SK-N-SH treated with all-trans-retinoic acid at 6 μM for 48 hours (cell line): ENCODE data around the gene FUOM.

Experiments used
- ATAC-seq: fragments of 200-7000 bp; cut with Tn5 transposase; 3 replicates; pipeline ENCODE4 v1.9.1; 2020; ENCODE audit warnings: mild to moderate bottlenecking, moderate library complexity
- ARNTL ChIP-seq: fragments of 450-650 bp; formaldehyde crosslinking; IDR thresholded peaks from 2 replicates; pipeline ENCODE4 v1.5.0; 2020; ENCODE audit warnings: low read depth, mild to moderate bottlenecking, moderate library complexity, borderline replicate concordance
- BACH2 ChIP-seq: fragments of 250-450 bp; sonication (Bioruptor Pico); IDR thresholded peaks from 2 replicates; pipeline ENCODE4 v1.9.0; 2021; ENCODE audit warnings: mild to moderate bottlenecking, borderline replicate concordance
- CSDC2 ChIP-seq: fragments of 250-450 bp; sonication (Bioruptor Pico); IDR thresholded peaks from 2 replicates; pipeline ENCODE4 v1.5.0; 2020; ENCODE audit warnings: mild to moderate bottlenecking, moderate library complexity
- CSRNP3 ChIP-seq: fragments of 250-450 bp; sonication (Bioruptor Pico); IDR thresholded peaks from 2 replicates; pipeline ENCODE4 v1.5.1; 2021; ENCODE audit warnings: mild to moderate bottlenecking, moderate library complexity
- ESRRG ChIP-seq: fragments of 250-450 bp; sonication (Bioruptor Pico); IDR thresholded peaks from 2 replicates; pipeline ENCODE4 v1.6.1; 2021; ENCODE audit warnings: mild to moderate bottlenecking
- GLIS3 ChIP-seq: fragments of 250-450 bp; sonication (Bioruptor Pico); IDR thresholded peaks from 2 replicates; pipeline ENCODE4 v1.5.0; 2020; ENCODE audit warnings: mild to moderate bottlenecking, moderate library complexity
- ISL1 ChIP-seq: fragments of 250-450 bp; sonication (Bioruptor Pico); IDR thresholded peaks from 2 replicates; pipeline ENCODE4 v2.1.2; 2022; ENCODE audit warnings: mild to moderate bottlenecking, moderate library complexity
- OSR1 ChIP-seq: fragments of 250-450 bp; sonication (Bioruptor Pico); IDR thresholded peaks from 2 replicates; pipeline ENCODE4 v1.8.0; 2022; ENCODE audit warnings: moderate library complexity, mild to moderate bottlenecking, inconsistent platforms
- PATZ1 ChIP-seq: fragments of 250-450 bp; sonication (Bioruptor Pico); IDR thresholded peaks from 2 replicates; pipeline ENCODE4 v1.8.0; 2020; ENCODE audit warnings: mild to moderate bottlenecking, moderate library complexity, borderline replicate concordance
- POU6F1 ChIP-seq: fragments of 250-450 bp; sonication (Bioruptor Pico); IDR thresholded peaks from 2 replicates; pipeline ENCODE4 v1.8.0; 2021; ENCODE audit warnings: low read depth, mild to moderate bottlenecking, moderate library complexity, borderline replicate concordance
- PPARA ChIP-seq: fragments of 250-450 bp; sonication (Bioruptor Pico); IDR thresholded peaks from 2 replicates; pipeline ENCODE4 v1.5.0; 2020; ENCODE audit warnings: mild to moderate bottlenecking, borderline replicate concordance
- SNAI2 ChIP-seq: fragments of 250-450 bp; sonication (Bioruptor Pico); IDR thresholded peaks from 2 replicates; pipeline ENCODE4 v1.5.0; 2020; ENCODE audit warnings: mild to moderate bottlenecking, moderate library complexity
- TCF4 ChIP-seq: fragments of 250-450 bp; sonication (Bioruptor Pico); IDR thresholded peaks from 2 replicates; pipeline ENCODE4 v1.8.0; 2021; ENCODE audit warnings: mild to moderate bottlenecking, moderate library complexity, borderline replicate concordance
- TOX ChIP-seq: fragments of 250-450 bp; sonication (Bioruptor Pico); IDR thresholded peaks from 2 replicates; pipeline ENCODE4 v1.8.0; 2021; ENCODE audit warnings: mild to moderate bottlenecking, moderate library complexity, borderline replicate concordance
- ZC3H10 ChIP-seq: fragments of 250-450 bp; sonication (Bioruptor Pico); IDR thresholded peaks from 2 replicates; pipeline ENCODE4 v1.5.1; 2021; ENCODE audit warnings: mild to moderate bottlenecking, moderate library complexity
- ZFP30 ChIP-seq: fragments of 450-650 bp; formaldehyde crosslinking; IDR thresholded peaks from 2 replicates; pipeline ENCODE4 v1.5.0; 2022; ENCODE audit warnings: mild to moderate bottlenecking, moderate library complexity
- ZNF565 ChIP-seq: fragments of 450-650 bp; formaldehyde crosslinking; conservative IDR thresholded peaks from 2 replicates; pipeline ENCODE4 v1.5.0; 2020; ENCODE audit warnings: low read depth, mild to moderate bottlenecking, moderate library complexity
- ZNF70 ChIP-seq: fragments of 450-650 bp; formaldehyde crosslinking; IDR thresholded peaks from 2 replicates; pipeline ENCODE4 v1.5.0; 2020; ENCODE audit warnings: mild to moderate bottlenecking, moderate library complexity
- ZNF8 ChIP-seq: fragments of 450-650 bp; formaldehyde crosslinking; IDR thresholded peaks from 2 replicates; pipeline ENCODE4 v1.5.0; 2020; ENCODE audit warnings: mild to moderate bottlenecking, moderate library complexity
- TF ChIP-seq, protein P1 (sequence below): fragments of 250-450 bp; sonication (Bioruptor Pico); IDR thresholded peaks from 2 replicates; pipeline ENCODE4 v1.5.1; 2020; ENCODE audit warnings: low read depth, mild to moderate bottlenecking, moderate library complexity
- TF ChIP-seq, protein P2 (sequence below): fragments of 250-450 bp; sonication (Bioruptor Pico); IDR thresholded peaks from 2 replicates; pipeline ENCODE4 v1.5.0; 2020; ENCODE audit warnings: mild to moderate bottlenecking, moderate library complexity

Gene FUOM

GRCh38 chr10:133346413-133346812 is 11.4 kb downstream of the FUOM start:
- ATAC-seq = no peak

DNA sequence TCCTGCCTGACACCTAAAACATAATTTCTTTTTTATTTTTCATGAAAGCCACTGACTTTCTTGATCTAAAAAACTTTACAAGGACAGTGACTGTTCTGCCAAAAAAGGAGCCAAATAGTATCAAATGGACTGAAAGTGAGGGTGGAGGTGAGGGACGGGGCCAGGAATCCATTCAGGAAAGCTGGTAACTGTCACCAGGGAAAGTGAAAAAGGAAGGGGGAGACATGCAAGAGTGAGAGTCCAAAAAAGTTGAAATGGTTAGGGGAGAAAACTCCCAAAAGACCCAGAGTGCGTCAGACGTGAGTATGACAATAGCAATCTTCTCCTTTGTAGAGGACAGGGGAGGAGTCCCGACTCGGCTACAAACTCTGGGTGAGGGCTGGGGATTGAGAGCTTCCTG is 13.6 kb downstream of the FUOM start:
- ATAC-seq = no peak
- TF ChIP-seq CSRNP3 (CRISPR knock-in tag) (no peak), ZNF8 (no peak), PPARA (CRISPR knock-in tag) (no peak), POU6F1 (CRISPR knock-in tag) (no peak), GLIS3 (CRISPR knock-in tag) (no peak), ZFP30 (CRISPR knock-in tag) (no peak), CSDC2 (no peak), PATZ1 (CRISPR knock-in tag) (no peak), ISL1 (CRISPR knock-in tag) (no peak)
- TF ChIP-seq, protein P1, sequence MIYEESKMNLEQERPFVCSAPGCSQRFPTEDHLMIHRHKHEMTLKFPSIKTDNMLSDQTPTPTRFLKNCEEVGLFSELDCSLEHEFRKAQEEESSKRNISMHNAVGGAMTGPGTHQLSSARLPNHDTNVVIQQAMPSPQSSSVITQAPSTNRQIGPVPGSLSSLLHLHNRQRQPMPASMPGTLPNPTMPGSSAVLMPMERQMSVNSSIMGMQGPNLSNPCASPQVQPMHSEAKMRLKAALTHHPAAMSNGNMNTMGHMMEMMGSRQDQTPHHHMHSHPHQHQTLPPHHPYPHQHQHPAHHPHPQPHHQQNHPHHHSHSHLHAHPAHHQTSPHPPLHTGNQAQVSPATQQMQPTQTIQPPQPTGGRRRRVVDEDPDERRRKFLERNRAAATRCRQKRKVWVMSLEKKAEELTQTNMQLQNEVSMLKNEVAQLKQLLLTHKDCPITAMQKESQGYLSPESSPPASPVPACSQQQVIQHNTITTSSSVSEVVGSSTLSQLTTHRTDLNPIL = no peak

More at GRCh38 chr10:133346413-133346812, 11.4 kb downstream of the FUOM start:
- TF ChIP-seq SNAI2 (CRISPR knock-in tag) = no peak
- TF ChIP-seq ZC3H10 (CRISPR knock-in tag) = no peak
- no peak for TF ChIP-seq ZNF70 (CRISPR knock-in tag)
- no peak for TF ChIP-seq CSRNP3 (CRISPR knock-in tag)
- TF ChIP-seq PATZ1 (CRISPR knock-in tag) = no peak
- TF ChIP-seq ZNF8 = no peak
- no peak for TF ChIP-seq TCF4 (CRISPR knock-in tag)
- no peak for TF ChIP-seq ZFP30 (CRISPR knock-in tag)
- no peak for TF ChIP-seq POU6F1 (CRISPR knock-in tag)
- no peak for TF ChIP-seq BACH2
- no peak for TF ChIP-seq ESRRG
- no peak for TF ChIP-seq ZNF565 (CRISPR knock-in tag)
- TF ChIP-seq ARNTL (CRISPR knock-in tag) = no peak
- no peak for TF ChIP-seq PPARA (CRISPR knock-in tag)
- TF ChIP-seq CSDC2 = no peak
- TF ChIP-seq GLIS3 (CRISPR knock-in tag) = no peak
- no peak for TF ChIP-seq OSR1 (CRISPR knock-in tag)
- no peak for TF ChIP-seq ISL1 (CRISPR knock-in tag)
- no peak for TF ChIP-seq TOX (CRISPR knock-in tag)
- TF ChIP-seq, protein P2, sequence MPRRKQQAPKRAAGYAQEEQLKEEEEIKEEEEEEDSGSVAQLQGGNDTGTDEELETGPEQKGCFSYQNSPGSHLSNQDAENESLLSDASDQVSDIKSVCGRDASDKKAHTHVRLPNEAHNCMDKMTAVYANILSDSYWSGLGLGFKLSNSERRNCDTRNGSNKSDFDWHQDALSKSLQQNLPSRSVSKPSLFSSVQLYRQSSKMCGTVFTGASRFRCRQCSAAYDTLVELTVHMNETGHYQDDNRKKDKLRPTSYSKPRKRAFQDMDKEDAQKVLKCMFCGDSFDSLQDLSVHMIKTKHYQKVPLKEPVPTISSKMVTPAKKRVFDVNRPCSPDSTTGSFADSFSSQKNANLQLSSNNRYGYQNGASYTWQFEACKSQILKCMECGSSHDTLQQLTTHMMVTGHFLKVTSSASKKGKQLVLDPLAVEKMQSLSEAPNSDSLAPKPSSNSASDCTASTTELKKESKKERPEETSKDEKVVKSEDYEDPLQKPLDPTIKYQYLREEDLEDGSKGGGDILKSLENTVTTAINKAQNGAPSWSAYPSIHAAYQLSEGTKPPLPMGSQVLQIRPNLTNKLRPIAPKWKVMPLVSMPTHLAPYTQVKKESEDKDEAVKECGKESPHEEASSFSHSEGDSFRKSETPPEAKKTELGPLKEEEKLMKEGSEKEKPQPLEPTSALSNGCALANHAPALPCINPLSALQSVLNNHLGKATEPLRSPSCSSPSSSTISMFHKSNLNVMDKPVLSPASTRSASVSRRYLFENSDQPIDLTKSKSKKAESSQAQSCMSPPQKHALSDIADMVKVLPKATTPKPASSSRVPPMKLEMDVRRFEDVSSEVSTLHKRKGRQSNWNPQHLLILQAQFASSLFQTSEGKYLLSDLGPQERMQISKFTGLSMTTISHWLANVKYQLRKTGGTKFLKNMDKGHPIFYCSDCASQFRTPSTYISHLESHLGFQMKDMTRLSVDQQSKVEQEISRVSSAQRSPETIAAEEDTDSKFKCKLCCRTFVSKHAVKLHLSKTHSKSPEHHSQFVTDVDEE = no peak
